HCEC 1CT (cell line): ENCODE results near the gene SORCS3.

Source experiments
- DNase-seq: peaks from one replicate; pipeline ENCODE4 v3.0.0-alpha.2; 2017

The SORCS3 gene

GRCh38 chr10:105026566-105026965 is 385.5 kb downstream of the SORCS3 start:
- DNase-seq: no peak

DNA sequence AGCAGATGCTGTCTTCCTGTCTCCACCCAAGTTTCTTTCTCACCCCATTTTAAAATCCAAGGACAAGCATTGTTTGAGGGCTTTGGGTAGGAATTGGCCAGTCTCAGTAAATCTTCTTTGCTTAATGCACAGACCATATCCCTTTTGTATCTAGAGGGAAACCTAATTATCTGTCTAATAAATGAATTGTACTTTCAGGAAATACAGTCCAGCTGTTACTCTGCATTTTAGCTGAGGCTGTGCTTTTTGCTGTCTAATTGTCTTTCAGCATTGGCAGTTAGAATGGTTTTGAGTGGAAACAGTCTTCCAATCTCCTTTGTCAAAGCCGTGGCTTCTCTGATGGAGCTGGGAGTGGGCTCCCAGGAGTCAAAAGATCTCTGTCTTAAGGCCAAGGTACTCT is 388.2 kb downstream of the SORCS3 start:
- no peak for DNase-seq

- DNase-seq: no peak
Observed at GRCh38 chr10:105037022-105037421, 395.9 kb downstream of the SORCS3 start.

DNA sequence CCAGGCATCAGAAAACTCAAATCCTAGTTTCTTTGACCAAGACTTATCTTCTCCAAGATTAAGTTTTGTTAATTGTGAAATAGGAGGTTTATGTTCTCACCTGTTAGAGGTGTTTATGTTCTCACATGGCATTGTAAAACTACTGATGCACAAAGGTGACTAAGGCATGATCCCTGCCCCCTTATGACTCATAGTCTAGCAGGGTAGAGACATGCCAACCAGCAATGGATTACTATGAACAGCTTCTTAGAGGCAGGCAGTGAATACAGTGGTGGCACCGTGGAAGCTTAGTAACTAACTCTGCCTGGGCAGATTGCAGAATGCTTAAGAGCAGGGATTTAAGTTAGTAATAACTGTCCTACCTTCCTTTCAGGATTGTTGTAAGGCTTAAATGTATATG is 400.9 kb downstream of the SORCS3 start:
- DNase-seq: no peak

- DNase-seq: no peak
Observed at GRCh38 chr10:105042906-105043552, 401.9 kb downstream of the SORCS3 start.

- DNase-seq: no peak
Observed at GRCh38 chr10:105044902-105045301, 403.8 kb downstream of the SORCS3 start.

DNA sequence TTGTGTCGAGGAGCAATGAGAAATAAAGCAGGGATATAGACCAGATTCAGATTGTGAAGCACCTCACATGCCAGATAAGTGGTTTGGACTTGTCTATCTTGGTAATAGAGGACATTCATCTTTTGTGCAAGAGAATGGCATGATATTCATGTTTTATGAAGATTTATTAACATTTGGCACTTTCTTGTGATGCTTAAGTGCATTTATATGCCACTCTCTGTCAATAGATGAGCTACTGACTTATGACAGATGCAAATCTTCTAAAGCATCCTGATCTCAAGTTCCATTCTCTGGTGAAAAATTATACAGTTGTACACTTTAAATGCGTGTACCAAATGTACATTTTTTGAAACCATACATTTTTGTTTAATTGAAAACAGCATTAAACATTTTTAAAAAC is 415.3 kb downstream of the SORCS3 start:
- no peak for DNase-seq

DNA sequence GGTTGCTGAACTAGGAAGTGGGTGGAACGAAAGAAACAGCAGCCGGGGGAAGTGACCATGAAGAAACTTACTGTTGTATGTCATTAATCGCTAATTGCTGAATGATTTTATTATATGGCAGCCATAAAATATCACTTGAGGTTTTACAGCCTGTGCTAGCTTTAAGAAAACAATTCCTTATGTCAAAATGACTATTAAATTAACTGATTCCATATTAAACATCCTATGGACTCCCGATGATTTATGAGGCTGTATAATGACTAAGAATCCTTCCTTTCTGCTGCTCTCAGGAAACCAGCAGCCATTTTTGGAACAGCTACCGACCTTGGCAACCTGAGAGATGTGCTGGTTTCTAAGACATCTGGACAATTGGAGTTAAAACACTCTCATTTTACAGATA is 421.9 kb downstream of the SORCS3 start:
- no peak for DNase-seq

DNA sequence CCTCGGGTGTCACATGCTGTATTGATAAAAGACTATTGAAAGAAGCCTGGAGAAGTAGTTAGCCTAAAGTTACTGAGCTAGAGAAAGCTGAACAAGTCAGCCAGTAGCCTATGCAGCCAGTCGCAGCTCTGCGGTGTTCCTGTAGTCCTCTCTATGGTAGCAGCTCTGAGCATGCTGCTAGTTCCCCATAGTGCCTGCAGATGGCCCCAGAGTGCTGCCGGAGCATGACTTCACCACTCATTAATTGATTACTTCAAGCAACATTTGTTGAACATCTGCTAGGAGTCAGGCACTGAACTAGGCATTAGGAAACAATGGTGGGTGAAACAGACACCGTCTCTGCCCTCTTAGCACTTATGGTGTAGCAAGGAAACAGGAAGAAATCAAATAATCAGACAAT is 422.7 kb downstream of the SORCS3 start:
- DNase-seq: no peak

- DNase-seq: no peak
Observed at GRCh38 chr10:105068497-105068896, 427.4 kb downstream of the SORCS3 start.

DNA sequence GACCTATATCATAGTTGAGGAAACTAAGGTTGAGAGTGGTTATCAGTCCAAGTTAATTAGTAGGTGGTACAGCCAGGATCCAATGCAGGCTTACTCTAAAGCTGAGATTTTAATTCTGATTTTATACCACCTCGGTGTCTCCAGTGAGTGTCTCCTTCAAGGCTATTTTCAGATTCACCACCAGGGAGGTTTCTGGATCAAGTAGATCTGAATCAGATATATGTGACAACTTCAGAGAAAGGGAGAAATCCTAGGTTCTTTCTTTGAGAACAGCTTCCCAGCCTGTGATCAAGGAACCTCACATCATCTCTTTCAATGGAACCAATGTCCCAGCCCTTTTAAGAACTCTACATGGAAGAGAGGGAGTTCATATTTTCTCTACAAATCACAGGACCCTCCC is 429.2 kb downstream of the SORCS3 start:
- no peak for DNase-seq

GRCh38 chr10:105070952-105071351 is 429.9 kb downstream of the SORCS3 start:
- DNase-seq: no peak

- no peak for DNase-seq
Observed at GRCh38 chr10:105071980-105072379, 430.9 kb downstream of the SORCS3 start.

- no peak for DNase-seq
Observed at GRCh38 chr10:105073999-105074398, 432.9 kb downstream of the SORCS3 start.

DNA sequence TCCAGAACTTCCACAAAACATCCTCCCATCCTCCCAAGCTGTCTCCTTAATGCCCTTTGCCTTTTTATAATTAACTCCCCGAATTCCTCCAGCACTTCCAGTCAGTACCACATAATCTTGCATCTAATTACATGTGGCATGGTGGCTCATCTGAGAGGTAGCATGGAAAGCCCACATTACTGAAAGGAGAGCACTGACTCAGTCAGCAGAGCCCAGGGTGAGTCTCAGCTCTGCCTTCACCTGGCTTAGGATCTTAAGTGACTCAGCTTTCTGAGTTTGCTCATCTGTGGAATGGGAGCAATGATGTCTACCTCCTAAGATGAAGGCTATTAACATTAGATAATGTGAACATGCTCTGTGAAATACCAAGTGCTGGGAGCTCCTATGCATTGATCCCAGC is 433.9 kb downstream of the SORCS3 start:
- no peak for DNase-seq

GRCh38 chr10:105085980-105086379 is 444.9 kb downstream of the SORCS3 start:
- no peak for DNase-seq

- no peak for DNase-seq
Observed at GRCh38 chr10:105094048-105094447, 453.0 kb downstream of the SORCS3 start.

DNA sequence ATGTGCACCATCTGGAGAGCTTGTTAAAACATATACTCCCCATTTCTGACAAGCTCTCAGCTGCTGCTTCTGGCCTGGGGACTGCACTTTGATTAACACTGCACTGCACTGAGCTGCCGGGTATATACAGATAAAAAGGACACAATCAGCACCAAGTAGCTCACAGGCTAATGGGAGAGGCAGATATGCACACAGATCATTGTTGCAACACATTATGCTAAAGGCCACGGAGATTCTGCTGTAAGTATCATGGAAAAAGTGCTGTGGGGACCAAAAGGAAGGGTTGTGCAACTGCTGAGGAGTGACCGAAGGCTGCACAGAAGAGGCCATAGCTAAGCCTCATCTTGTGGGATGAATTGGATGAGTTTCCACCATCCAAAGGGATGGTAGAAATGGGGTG is 455.2 kb downstream of the SORCS3 start:
- DNase-seq: no peak

- DNase-seq: no peak
Observed at GRCh38 chr10:105102977-105103376, 461.9 kb downstream of the SORCS3 start.

DNA sequence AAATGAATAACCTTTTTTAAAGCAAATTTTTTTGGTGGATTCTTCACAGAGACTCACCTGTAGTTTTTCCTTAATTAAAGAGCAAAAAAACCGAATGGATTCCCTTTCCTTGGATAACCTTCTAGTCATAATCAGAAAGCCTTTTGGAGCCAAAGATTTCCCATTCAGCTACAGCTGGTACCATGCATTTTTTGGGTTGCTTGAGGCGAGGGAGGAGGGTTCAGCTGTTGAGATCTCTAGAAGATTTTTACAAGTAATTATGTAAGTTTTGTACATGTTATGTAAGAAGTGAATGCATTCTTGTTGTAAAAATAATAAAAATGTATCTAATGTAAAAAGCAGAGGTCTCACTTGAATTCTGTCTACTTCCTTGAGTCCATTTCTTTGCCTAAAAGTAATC is 463.2 kb downstream of the SORCS3 start:
- no peak for DNase-seq

GRCh38 chr10:105109164-105109563 is 468.1 kb downstream of the SORCS3 start:
- DNase-seq: no peak

- no peak for DNase-seq
Observed at GRCh38 chr10:105112862-105113261, 471.8 kb downstream of the SORCS3 start.

DNA sequence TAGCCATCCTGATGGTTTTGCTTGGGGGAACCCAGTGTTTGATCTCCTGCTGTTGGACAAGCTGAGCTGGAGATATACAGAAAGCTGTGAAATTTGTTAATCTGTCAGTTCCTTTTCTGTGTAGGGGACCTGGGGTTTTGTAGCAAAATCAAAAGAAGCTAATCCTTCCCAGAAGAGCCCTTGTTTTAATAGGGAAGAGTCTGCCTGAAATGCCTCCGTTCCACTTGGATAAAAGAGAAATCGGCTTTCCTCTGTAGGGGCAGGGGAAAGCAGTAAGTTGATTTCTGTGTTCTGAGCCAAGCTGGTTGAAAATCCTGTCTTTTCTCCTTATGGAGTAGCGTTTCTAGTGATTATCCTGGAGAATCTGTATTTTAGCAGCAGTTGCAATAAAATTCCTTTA is 472.6 kb downstream of the SORCS3 start:
- no peak for DNase-seq

DNA sequence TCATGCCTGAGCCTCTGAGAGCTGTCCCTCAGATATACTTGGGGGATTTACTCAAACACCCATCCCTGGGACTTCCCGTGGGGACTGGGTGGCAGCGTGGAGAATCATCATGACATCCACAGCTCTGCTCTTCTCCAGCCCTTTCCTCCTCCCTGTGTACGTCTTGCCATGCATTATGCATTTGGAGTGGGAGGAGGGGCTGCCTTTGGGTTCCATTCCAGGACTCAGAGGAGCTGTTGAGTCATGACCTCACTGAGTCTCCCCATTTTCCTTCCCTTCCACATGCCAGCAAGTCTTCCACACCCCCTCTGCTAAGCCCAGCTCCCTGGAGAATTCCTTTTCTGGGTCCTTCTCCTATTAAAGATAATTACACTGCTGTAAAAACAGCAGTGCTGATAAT is 480.7 kb downstream of the SORCS3 start:
- no peak for DNase-seq

GRCh38 chr10:105128111-105128510 is 487.0 kb downstream of the SORCS3 start:
- DNase-seq: no peak

DNA sequence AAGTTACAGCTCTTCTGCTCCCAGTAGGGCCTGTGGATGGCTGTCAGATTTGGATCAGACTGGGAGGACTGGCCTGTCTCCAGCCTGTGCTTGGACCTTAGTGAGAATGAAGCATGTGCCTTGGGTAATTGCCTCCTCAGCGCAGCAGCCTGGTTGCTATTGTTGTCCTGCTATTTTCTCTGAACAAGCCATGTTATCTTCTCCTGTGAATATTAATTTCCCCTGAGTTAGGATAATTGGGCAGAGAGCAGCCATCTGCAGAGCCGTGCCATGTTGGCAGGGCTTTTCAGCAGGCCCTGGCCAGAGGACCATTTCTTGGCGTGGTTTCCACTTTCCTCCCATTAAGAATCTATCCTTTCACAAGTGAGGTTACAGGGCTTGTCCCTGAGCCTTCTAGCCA is 497.3 kb downstream of the SORCS3 start:
- no peak for DNase-seq
